Peyer's patch (tissue), 4 donors: ENCODE results near the gene SLC25A26. TPM values are rescaled to one million over a fixed set of nuclear protein-coding genes. Genes with fewer than 3 reads are reported as not detected.

Source experiments
- DNase-seq, 3 donors: peaks; one replicate each; pipeline ENCODE4 v3.0.0-alpha.2; 2017 to 2019
- H3K27ac ChIP-seq, 4 donors: fragments of 200-600 bp; sonication (generic); one replicate each; pipeline ENCODE4 v1.5.1; 2016 to 2019
- H3K27me3 ChIP-seq, 2 donors: fragments of 200-600 bp; sonication (generic); one replicate each; pipeline ENCODE4 v1.5.1; 2019
- H3K36me3 ChIP-seq, 3 donors: fragments of 200-600 bp; sonication (generic); one replicate each; pipeline ENCODE4 v1.5.1; 2016 to 2019
- H3K4me1 ChIP-seq, 4 donors: fragments of 200-600 bp; sonication (generic); one replicate each; pipeline ENCODE4 v1.5.1; 2016 to 2019
- H3K4me3 ChIP-seq, 4 donors: fragments of 200-600 bp; sonication (generic); 1 replicate in 3 of 4; 2 replicates in 1 of 4; pipeline ENCODE4 v1.5.1; 2016 to 2019; ENCODE audit warnings: mild to moderate bottlenecking in 1 of 4
- H3K9me3 ChIP-seq, 4 donors: fragments of 200-600 bp; sonication (generic); one replicate each; pipeline ENCODE4 v1.5.1; 2016 to 2019; ENCODE audit warnings: mild to moderate bottlenecking in 1 of 4
- CTCF ChIP-seq, 6 experiments: fragments of 450-650 bp in 4 of 6; fragments of 200-600 bp in 2 of 6; sonication (generic) in 1 of 6; IDR thresholded peaks; one replicate each; pipeline ENCODE4 v1.5.1; 2017 to 2019; ENCODE audit warnings: antibody characterized with exemption in 6 of 6, mild to moderate bottlenecking in 3 of 6, moderate library complexity in 1 of 6
- POLR2A ChIP-seq, 2 donors: fragments of 450-650 bp; IDR thresholded peaks; one replicate each; pipeline ENCODE4 v1.5.1; 2017; ENCODE audit warnings: antibody characterized with exemption in 2 of 2, mild to moderate bottlenecking in 2 of 2, moderate library complexity in 2 of 2
- total RNA-seq, 4 donors: library from RNA; depleted of rRNA; stranded (reverse); fragments of >200 nt; gene quantifications; one replicate each; pipeline ENCODE4 v1.1.0, GENCODE V29; 2016

Gene SLC25A26
- total RNA-seq, 4 donors from 2014 or later = 11.9 to 28.9 (median 17.7) TPM

- TF ChIP-seq CTCF (IDR thresholded peaks at IDR 0.05) (no peak), POLR2A (IDR thresholded peaks at IDR 0.05) (no peak)
- Histone ChIP-seq H3K36me3 (no peaks in the 10 kb centered on the region), H3K27ac (no peak overlapping the region), H3K4me3 (no peak overlapping the region), H3K4me1 (peaks cover 0 to 7% (median 0%) of the 10 kb centered on the region in 4 donors), H3K27me3 (no peaks in the 10 kb centered on the region), H3K9me3 (no peaks in the 10 kb centered on the region)
- no peak for DNase-seq
Measured at GRCh38 chr3:66198437-66199088, 22.2 kb upstream of the SLC25A26 start.

GRCh38 chr3:66199089-66199473 lies 21.7 kb upstream of the SLC25A26 start:
- Histone ChIP-seq H3K27me3 (no peaks in the 10 kb centered on the region), H3K4me3 (no peak overlapping the region), H3K27ac (no peak overlapping the region), H3K4me1 (peaks cover 0 to 7% (median 0%) of the 10 kb centered on the region in 4 donors), H3K9me3 (no peaks in the 10 kb centered on the region), H3K36me3 (no peaks in the 10 kb centered on the region)
- TF ChIP-seq CTCF (IDR thresholded peaks at IDR 0.05) (no peak), POLR2A (IDR thresholded peaks at IDR 0.05) (no peak)
- DNase-seq = no peak

GRCh38 chr3:66200147-66200546 lies 20.7 kb upstream of the SLC25A26 start:
- Histone ChIP-seq H3K4me1 (peaks cover 0 to 5% (median 0%) of the 10 kb centered on the region in 4 donors), H3K4me3 (no peak overlapping the region), H3K9me3 (no peaks in the 10 kb centered on the region), H3K36me3 (no peaks in the 10 kb centered on the region), H3K27me3 (no peaks in the 10 kb centered on the region), H3K27ac (no peak overlapping the region)
- TF ChIP-seq POLR2A (IDR thresholded peaks at IDR 0.05) (no peak), CTCF (IDR thresholded peaks at IDR 0.05) (no peak)
- no peak for DNase-seq

GRCh38 chr3:66200786-66201185 lies 20.0 kb upstream of the SLC25A26 start:
- Histone ChIP-seq H3K36me3 (no peaks in the 10 kb centered on the region), H3K27me3 (no peaks in the 10 kb centered on the region), H3K9me3 (no peaks in the 10 kb centered on the region), H3K4me3 (no peak overlapping the region), H3K4me1 (no peaks in the 10 kb centered on the region), H3K27ac (no peak overlapping the region)
- TF ChIP-seq POLR2A (IDR thresholded peaks at IDR 0.05) (no peak), CTCF (IDR thresholded peaks at IDR 0.05) (no peak)
- DNase-seq = no peak

- no peaks in the 10 kb centered on the region for H3K36me3 ChIP-seq
- no peaks in the 10 kb centered on the region for H3K4me1 ChIP-seq
- TF ChIP-seq POLR2A (IDR thresholded peaks at IDR 0.05) (no peak), CTCF (IDR thresholded peaks at IDR 0.05) (no peak)
- H3K9me3 ChIP-seq = no peaks in the 10 kb centered on the region
- no peak overlapping the region for H3K4me3 ChIP-seq
- no peaks in the 10 kb centered on the region for H3K27me3 ChIP-seq
- H3K27ac ChIP-seq = no peak overlapping the region
- no peak for DNase-seq
Measured at GRCh38 chr3:66203275-66203674, 17.5 kb upstream of the SLC25A26 start.

- H3K27me3 ChIP-seq = no peaks in the 10 kb centered on the region
- DNase-seq = no peak
- no peak for TF ChIP-seq CTCF (IDR thresholded peaks at IDR 0.05)
- TF ChIP-seq POLR2A (IDR thresholded peaks at IDR 0.05) = no peak
- H3K27ac ChIP-seq = no peak overlapping the region
- H3K36me3 ChIP-seq = no peaks in the 10 kb centered on the region
- H3K9me3 ChIP-seq = no peaks in the 10 kb centered on the region
- H3K4me3 ChIP-seq = no peak overlapping the region
- H3K4me1 ChIP-seq = no peaks in the 10 kb centered on the region
Measured at GRCh38 chr3:66206806-66207205, 14.0 kb upstream of the SLC25A26 start.
